Stimulated activated CD4-positive, alpha-beta T cell treated with anti-CD3 and anti-CD28 coated beads, Interleukin-12 subunit alpha, Interleukin-12 subunit beta, amount 100 ng/mL, for 24 hours (primary cell): ENCODE results near the gene ACTG2.
"Not testable (repeated sequence)": the region's sequence is repeated elsewhere in the genome, so short reads cannot be mapped to it uniquely, and the experiment has no call there.

Experiments used
- DNase-seq, 2 experiments: peaks; one replicate each; pipeline ENCODE4 v3.0.0-alpha.2; 2020; ENCODE audit warnings: low read depth in 2 of 2

Gene ACTG2

GRCh38 chr2:73891276-73891901 lies 1.4 kb upstream of the ACTG2 start:
- DNase-seq: no peak

- DNase-seq: no peak
Observed at GRCh38 chr2:73893764-73894474, 1.1 kb downstream of the ACTG2 start.

- no peak for DNase-seq
Observed at GRCh38 chr2:73894475-73894850, 1.7 kb downstream of the ACTG2 start.

GRCh38 chr2:73894877-73895276 lies 2.1 kb downstream of the ACTG2 start:
- no peak for DNase-seq

GRCh38 chr2:73895473-73895872 lies 2.7 kb downstream of the ACTG2 start:
- no peak for DNase-seq

GRCh38 chr2:73896362-73897239 lies 3.8 kb downstream of the ACTG2 start:
- no peak for DNase-seq

GRCh38 chr2:73897240-73897583 lies 4.4 kb downstream of the ACTG2 start:
- DNase-seq: no peak

GRCh38 chr2:73897934-73898333 lies 5.1 kb downstream of the ACTG2 start:
- DNase-seq: no peak

- DNase-seq: no peak
Observed at GRCh38 chr2:73899801-73900336, 7.1 kb downstream of the ACTG2 start.

- no peak for DNase-seq
Observed at GRCh38 chr2:73901143-73901542, 8.3 kb downstream of the ACTG2 start.

- DNase-seq: no peak
Observed at GRCh38 chr2:73902284-73902683, 9.5 kb downstream of the ACTG2 start.

GRCh38 chr2:73903313-73903712 lies 10.5 kb downstream of the ACTG2 start:
- DNase-seq: no peak

- DNase-seq: not testable (repeated sequence)
Observed at GRCh38 chr2:73903949-73904613, 11.3 kb downstream of the ACTG2 start.

- DNase-seq: no peak
Observed at GRCh38 chr2:73904952-73905351, 12.1 kb downstream of the ACTG2 start.

GRCh38 chr2:73906847-73907505 lies 14.2 kb downstream of the ACTG2 start:
- DNase-seq: no peak

- DNase-seq: no peak
Observed at GRCh38 chr2:73907840-73908452, 15.1 kb downstream of the ACTG2 start.

- DNase-seq: no peak
Observed at GRCh38 chr2:73908689-73909652, 16.2 kb downstream of the ACTG2 start.

GRCh38 chr2:73910873-73911547 lies 18.2 kb downstream of the ACTG2 start:
- DNase-seq: no peak

- no peak for DNase-seq
Observed at GRCh38 chr2:73911548-73912208, 18.9 kb downstream of the ACTG2 start.
